Right cardiac atrium (tissue), 5 donors: ENCODE measurements around the gene GLI3. TPM values are rescaled to one million over a fixed set of nuclear protein-coding genes. Genes with fewer than 3 reads are reported as not detected.
A peak's percentile ranks its signal among the peaks of the same experiment; 100 is the strongest.

Source experiments
- ATAC-seq, 2 donors: fragments of 200-7000 bp; cut with Tn5 transposase; one replicate each; pipeline versions ENCODE4 v1.8.0 to v1.9.1; 2020; ENCODE audit warnings: moderate library complexity in 2 of 2, mild to moderate bottlenecking in 1 of 2
- DNase-seq, 3 donors: peaks; one replicate each; pipeline ENCODE4 v3.0.0-alpha.2; 2020
- H3K27ac ChIP-seq: one replicate; pipeline ENCODE4 v1.5.1; 2013; ENCODE audit warnings: mild to moderate bottlenecking, low read length, control low read depth, moderate library complexity
- H3K27me3 ChIP-seq: one replicate; pipeline ENCODE4 v1.6.1; 2013; ENCODE audit not compliant: control insufficient read depth, insufficient read depth
- H3K4me1 ChIP-seq: one replicate; pipeline ENCODE4 v1.6.1; 2013; ENCODE audit warnings: low read length; ENCODE audit not compliant: control insufficient read depth, insufficient read depth
- H3K4me3 ChIP-seq: one replicate; pipeline ENCODE4 v1.5.1; 2013; ENCODE audit warnings: low read length, control low read depth
- H3K9me3 ChIP-seq: one replicate; pipeline ENCODE4 v1.6.1; 2013; ENCODE audit warnings: low read length; ENCODE audit not compliant: control insufficient read depth
- WGBS: extraction: QIAGEN DNeasy Blood & Tissue Kit; methylation state at CpG from one replicate; pipeline ENCODE4 v1.1.7; 2013; 5-methylcytosine and 5-hydroxymethylcytosine counted together
- intact Hi-C, 4 donors: fragments of 100-400 bp; cut with DNase I; formaldehyde crosslinking; loops; one replicate each; pipeline versions ENCODE4 v1.11.0 to v1.14.0; 2022 to 2023
- polyA plus RNA-seq: library from polyadenylated mRNA; stranded (reverse); fragments of 200-250 nt; gene quantifications from one replicate; pipeline ENCODE4 v1.2.3, GENCODE V29; 2013
- total RNA-seq, 4 donors: library from RNA; stranded (reverse); fragmentation: NEBNext Ultra II Directional; extraction: Animal tissue kit (Norgen Biotek cat#: 25700); gene quantifications; one replicate each; pipeline ENCODE4 v1.2.1, GENCODE V29; 2021
- donor health status: healthy with polysubstance abuse.
- donor health status: DM: no; HTN: yes; CAD: no.
- donor health status: DM: no; HTN: no; CAD: no.
- donor health status: DM: no; HTN: yes; CAD: no; lungs with severe emphysema.
- donor health status: DM: yes; HTN: yes; CAD: no.

Gene GLI3
- total and polyA plus RNA-seq, 5 donors: 0.50 to 3.5 (median 2.5) TPM

GRCh38 chr7:41964849-41965745 is 271.9 kb downstream of the GLI3 start:
- H3K4me3 ChIP-seq: no peak overlapping the region
- ATAC-seq (no peak), DNase-seq (no peak)
- WGBS: 96% methylated on average over 47 of the region's 47 CpGs
- no peaks in the 10 kb centered on the region for H3K27me3 ChIP-seq
- intact Hi-C loops: no loop called here
- no peak overlapping the region for H3K27ac ChIP-seq
- no peaks in the 10 kb centered on the region for H3K4me1 ChIP-seq
- no peaks in the 10 kb centered on the region for H3K9me3 ChIP-seq

GRCh38 chr7:41964183-41964753 is 272.7 kb downstream of the GLI3 start:
- no peak overlapping the region for H3K4me3 ChIP-seq
- 96% methylated on average over 16 of the region's 16 CpGs for WGBS
- DNase-seq: no peak
- no peaks in the 10 kb centered on the region for H3K27me3 ChIP-seq
- no peaks in the 10 kb centered on the region for H3K9me3 ChIP-seq
- no peak for ATAC-seq
- no peak overlapping the region for H3K27ac ChIP-seq
- intact Hi-C loops: no loop called here
- H3K4me1 ChIP-seq: no peaks in the 10 kb centered on the region

GRCh38 chr7:41956705-41957104 is 280.3 kb downstream of the GLI3 start:
- intact Hi-C loops: no loop called here
- DNase-seq: no peak
- no peak overlapping the region for H3K4me3 ChIP-seq
- H3K27ac ChIP-seq: no peak overlapping the region
- no peaks in the 10 kb centered on the region for H3K9me3 ChIP-seq
- H3K4me1 ChIP-seq: peaks cover 2% of the 10 kb centered on the region
- 42% methylated on average over 10 of the region's 10 CpGs for WGBS
- no peaks in the 10 kb centered on the region for H3K27me3 ChIP-seq
- ATAC-seq: peak in 1 of 2 donors; percentile 8

GRCh38 chr7:41955893-41956675 is 280.9 kb downstream of the GLI3 start:
- WGBS: 17% methylated on average over 16 of the region's 16 CpGs
- H3K27ac ChIP-seq: no peak overlapping the region

GRCh38 chr7:41955451-41955850 is 281.6 kb downstream of the GLI3 start:
- peaks cover 2% of the 10 kb centered on the region for H3K4me1 ChIP-seq
- ATAC-seq (no peak), DNase-seq (no peak)
- H3K27me3 ChIP-seq: no peaks in the 10 kb centered on the region
- intact Hi-C loops: no loop called here
- no peaks in the 10 kb centered on the region for H3K9me3 ChIP-seq
- no peak overlapping the region for H3K27ac ChIP-seq
- WGBS: 29% methylated on average over 3 of the region's 3 CpGs
- H3K4me3 ChIP-seq: no peak overlapping the region

More at GRCh38 chr7:41955893-41956675, 280.9 kb downstream of the GLI3 start:
- intact Hi-C loops: no loop called here
- Histone ChIP-seq H3K4me3 (no peak overlapping the region), H3K4me1 (peaks cover 2% of the 10 kb centered on the region), H3K27me3 (no peaks in the 10 kb centered on the region), H3K9me3 (no peaks in the 10 kb centered on the region)
- DNase-seq (peak; percentile 97 to 98 (median 97)), ATAC-seq (peak; percentile 99)

- Histone ChIP-seq H3K4me1 (peaks cover 2% of the 10 kb centered on the region), H3K9me3 (no peaks in the 10 kb centered on the region), H3K4me3 (no peak overlapping the region), H3K27ac (no peak overlapping the region), H3K27me3 (no peaks in the 10 kb centered on the region)
- intact Hi-C loops: no loop called here
- ATAC-seq: no peak
- WGBS: 58% methylated on average over 2 of the region's 2 CpGs
- no peak for DNase-seq
Observed at GRCh38 chr7:41954976-41955375, 282.0 kb downstream of the GLI3 start.

- Histone ChIP-seq H3K27me3 (no peaks in the 10 kb centered on the region), H3K27ac (no peak overlapping the region), H3K4me1 (no peaks in the 10 kb centered on the region), H3K4me3 (no peak overlapping the region), H3K9me3 (no peaks in the 10 kb centered on the region)
- ATAC-seq (no peak), DNase-seq (no peak)
- intact Hi-C loops: loop anchor here in 1 of 4 donors (10.0 kb wide), 1 partner anchor 896 kb away; no protein-coding TSS in a partner anchor
Observed at GRCh38 chr7:41948503-41948902, 288.5 kb downstream of the GLI3 start.

GRCh38 chr7:41943094-41943577 is 293.9 kb downstream of the GLI3 start:
- no peaks in the 10 kb centered on the region for H3K9me3 ChIP-seq
- H3K4me3 ChIP-seq: no peak overlapping the region
- no peaks in the 10 kb centered on the region for H3K27me3 ChIP-seq
- no peaks in the 10 kb centered on the region for H3K4me1 ChIP-seq
- H3K27ac ChIP-seq: no peak overlapping the region
- peak; percentile 75 to 92 (median 92) for DNase-seq
- intact Hi-C loops: loop anchor here in 3 of 4 donors (5.0 to 10.0 kb wide), 2 partner anchors 889 to 902 kb away; no protein-coding TSS in a partner anchor
- WGBS: under 1% methylated on average over 16 of the region's 16 CpGs
- ATAC-seq: peak; percentile 83 to 92

GRCh38 chr7:41942468-41943093 is 294.4 kb downstream of the GLI3 start:
- H3K4me3 ChIP-seq: no peak overlapping the region
- intact Hi-C loops: loop anchor here in 3 of 4 donors (5.0 to 10.0 kb wide), 2 partner anchors 890 to 902 kb away; no protein-coding TSS in a partner anchor

GRCh38 chr7:41940760-41941343 is 296.2 kb downstream of the GLI3 start:
- peak; percentile 60 to 75 (median 75) for DNase-seq
- intact Hi-C loops: loop anchor here in 3 of 4 donors (5.0 to 10.0 kb wide), 2 partner anchors 891 to 904 kb away; no protein-coding TSS in a partner anchor
- Histone ChIP-seq H3K9me3 (no peaks in the 10 kb centered on the region), H3K4me3 (no peak overlapping the region), H3K27ac (no peak overlapping the region), H3K4me1 (no peaks in the 10 kb centered on the region), H3K27me3 (no peaks in the 10 kb centered on the region)
- 5% methylated on average over 6 of the region's 6 CpGs for WGBS
- ATAC-seq: peak; percentile 76 to 87

More at GRCh38 chr7:41942468-41943093, 294.4 kb downstream of the GLI3 start:
- ATAC-seq: no peak
- H3K27me3 ChIP-seq: no peaks in the 10 kb centered on the region
- no peak overlapping the region for H3K27ac ChIP-seq
- 52% methylated on average over 23 of the region's 23 CpGs for WGBS
- no peaks in the 10 kb centered on the region for H3K4me1 ChIP-seq
- no peak for DNase-seq
- no peaks in the 10 kb centered on the region for H3K9me3 ChIP-seq
